ENCODE results near the gene RPL35.

The RPL35 gene

GRCh38 chr9:124886461-124886860 is 24.7 kb upstream of the RPL35 start:
- Histone ChIP-seq H3K4me3 (ENCODE audit: low read length) (no peak overlapping the region), H3K27me3 (ENCODE audit: control insufficient read depth, insufficient read depth, low read length) (no peaks in the 10 kb centered on the region), H3K9me3 (ENCODE audit: control insufficient read depth, low read length) (no peaks in the 10 kb centered on the region), H3K36me3 (ENCODE audit: control insufficient read depth, insufficient read depth, low read length) (peaks cover 10% of the 10 kb centered on the region), H3K9ac (ENCODE audit: low read length) (no peak overlapping the region), H3K4me1 (ENCODE audit: control insufficient read depth, insufficient read depth, low read length) (no peaks in the 10 kb centered on the region)

GRCh38 chr9:124885551-124885950 is 23.8 kb upstream of the RPL35 start:
- no peak overlapping the region for H3K9ac ChIP-seq (ENCODE audit: low read length)
- no peaks in the 10 kb centered on the region for H3K27me3 ChIP-seq (ENCODE audit: control insufficient read depth, insufficient read depth, low read length)
- no peak overlapping the region for H3K4me3 ChIP-seq (ENCODE audit: low read length)
- H3K4me1 ChIP-seq (ENCODE audit: control insufficient read depth, insufficient read depth, low read length) = no peaks in the 10 kb centered on the region
- no peaks in the 10 kb centered on the region for H3K9me3 ChIP-seq (ENCODE audit: control insufficient read depth, low read length)
- H3K36me3 ChIP-seq (ENCODE audit: control insufficient read depth, insufficient read depth, low read length) = peaks cover 16% of the 10 kb centered on the region

- Histone ChIP-seq H3K4me3 (ENCODE audit: low read length) (no peak overlapping the region), H3K4me1 (ENCODE audit: control insufficient read depth, insufficient read depth, low read length) (no peaks in the 10 kb centered on the region), H3K9me3 (ENCODE audit: control insufficient read depth, low read length) (no peaks in the 10 kb centered on the region), H3K9ac (ENCODE audit: low read length) (no peak overlapping the region), H3K36me3 (ENCODE audit: control insufficient read depth, insufficient read depth, low read length) (peaks cover 16% of the 10 kb centered on the region), H3K27me3 (ENCODE audit: control insufficient read depth, insufficient read depth, low read length) (no peaks in the 10 kb centered on the region)
These were observed 22.6 kb upstream of the RPL35 start for GRCh38 chr9:124884376-124884775.

GRCh38 chr9:124882231-124882630 is 20.5 kb upstream of the RPL35 start:
- H3K9me3 ChIP-seq (ENCODE audit: control insufficient read depth, low read length) = no peaks in the 10 kb centered on the region
- H3K36me3 ChIP-seq (ENCODE audit: control insufficient read depth, insufficient read depth, low read length) = peaks cover 6% of the 10 kb centered on the region
- no peak overlapping the region for H3K4me3 ChIP-seq (ENCODE audit: low read length)
- no peaks in the 10 kb centered on the region for H3K4me1 ChIP-seq (ENCODE audit: control insufficient read depth, insufficient read depth, low read length)
- H3K27me3 ChIP-seq (ENCODE audit: control insufficient read depth, insufficient read depth, low read length) = no peaks in the 10 kb centered on the region
- H3K9ac ChIP-seq (ENCODE audit: low read length) = no peak overlapping the region

- H3K36me3 ChIP-seq (ENCODE audit: control insufficient read depth, insufficient read depth, low read length) = peaks cover 6% of the 10 kb centered on the region
These were observed 19.5 kb upstream of the RPL35 start for GRCh38 chr9:124881138-124881743.

GRCh38 chr9:124880501-124880900 is 18.7 kb upstream of the RPL35 start:
- Histone ChIP-seq H3K27me3 (ENCODE audit: control insufficient read depth, insufficient read depth, low read length) (no peaks in the 10 kb centered on the region), H3K9me3 (ENCODE audit: control insufficient read depth, low read length) (no peaks in the 10 kb centered on the region), H3K4me3 (ENCODE audit: low read length) (no peak overlapping the region), H3K4me1 (ENCODE audit: control insufficient read depth, insufficient read depth, low read length) (no peaks in the 10 kb centered on the region), H3K36me3 (ENCODE audit: control insufficient read depth, insufficient read depth, low read length) (peaks cover 10% of the 10 kb centered on the region), H3K9ac (ENCODE audit: low read length) (no peak overlapping the region)

More at GRCh38 chr9:124881138-124881743, 19.5 kb upstream of the RPL35 start:
- H3K9me3 ChIP-seq (ENCODE audit: control insufficient read depth, low read length) = no peaks in the 10 kb centered on the region
- H3K4me1 ChIP-seq (ENCODE audit: control insufficient read depth, insufficient read depth, low read length) = no peaks in the 10 kb centered on the region
- no peaks in the 10 kb centered on the region for H3K27me3 ChIP-seq (ENCODE audit: control insufficient read depth, insufficient read depth, low read length)
- no peak overlapping the region for H3K9ac ChIP-seq (ENCODE audit: low read length)
- H3K4me3 ChIP-seq (ENCODE audit: low read length) = no peak overlapping the region

GRCh38 chr9:124879226-124879625 is 17.5 kb upstream of the RPL35 start:
- H3K9ac ChIP-seq (ENCODE audit: low read length) = no peak overlapping the region
- H3K27me3 ChIP-seq (ENCODE audit: control insufficient read depth, insufficient read depth, low read length) = no peaks in the 10 kb centered on the region
- no peak overlapping the region for H3K4me3 ChIP-seq (ENCODE audit: low read length)
- H3K4me1 ChIP-seq (ENCODE audit: control insufficient read depth, insufficient read depth, low read length) = no peaks in the 10 kb centered on the region
- peaks cover 17% of the 10 kb centered on the region for H3K36me3 ChIP-seq (ENCODE audit: control insufficient read depth, insufficient read depth, low read length)
- no peaks in the 10 kb centered on the region for H3K9me3 ChIP-seq (ENCODE audit: control insufficient read depth, low read length)

- Histone ChIP-seq H3K4me1 (ENCODE audit: control insufficient read depth, insufficient read depth, low read length) (peaks cover 5% of the 10 kb centered on the region), H3K36me3 (ENCODE audit: control insufficient read depth, insufficient read depth, low read length) (peaks cover 17% of the 10 kb centered on the region), H3K4me3 (ENCODE audit: low read length) (no peak overlapping the region), H3K9me3 (ENCODE audit: control insufficient read depth, low read length) (no peaks in the 10 kb centered on the region), H3K9ac (ENCODE audit: low read length) (no peak overlapping the region), H3K27me3 (ENCODE audit: control insufficient read depth, insufficient read depth, low read length) (no peaks in the 10 kb centered on the region)
These were observed 16.8 kb upstream of the RPL35 start for GRCh38 chr9:124878518-124878917.

- no peaks in the 10 kb centered on the region for H3K9me3 ChIP-seq (ENCODE audit: control insufficient read depth, low read length)
- H3K4me3 ChIP-seq (ENCODE audit: low read length) = no peak overlapping the region
- H3K36me3 ChIP-seq (ENCODE audit: control insufficient read depth, insufficient read depth, low read length) = peaks cover 17% of the 10 kb centered on the region
- no peak overlapping the region for H3K9ac ChIP-seq (ENCODE audit: low read length)
- H3K4me1 ChIP-seq (ENCODE audit: control insufficient read depth, insufficient read depth, low read length) = peaks cover 10% of the 10 kb centered on the region
- H3K27me3 ChIP-seq (ENCODE audit: control insufficient read depth, insufficient read depth, low read length) = no peaks in the 10 kb centered on the region
These were observed 16.3 kb upstream of the RPL35 start for GRCh38 chr9:124878021-124878420.

GRCh38 chr9:124877021-124877782 is 15.4 kb upstream of the RPL35 start:
- Histone ChIP-seq H3K4me1 (ENCODE audit: control insufficient read depth, insufficient read depth, low read length) (peaks cover 18% of the 10 kb centered on the region), H3K9ac (ENCODE audit: low read length) (no peak overlapping the region), H3K36me3 (ENCODE audit: control insufficient read depth, insufficient read depth, low read length) (peaks cover 17% of the 10 kb centered on the region), H3K9me3 (ENCODE audit: control insufficient read depth, low read length) (no peaks in the 10 kb centered on the region), H3K4me3 (ENCODE audit: low read length) (no peak overlapping the region), H3K27me3 (ENCODE audit: control insufficient read depth, insufficient read depth, low read length) (no peaks in the 10 kb centered on the region)

GRCh38 chr9:124875501-124875900 is 13.7 kb upstream of the RPL35 start:
- peaks cover 11% of the 10 kb centered on the region for H3K36me3 ChIP-seq (ENCODE audit: control insufficient read depth, insufficient read depth, low read length)
- H3K27me3 ChIP-seq (ENCODE audit: control insufficient read depth, insufficient read depth, low read length) = no peaks in the 10 kb centered on the region
- no peak overlapping the region for H3K9ac ChIP-seq (ENCODE audit: low read length)
- no peaks in the 10 kb centered on the region for H3K9me3 ChIP-seq (ENCODE audit: control insufficient read depth, low read length)
- H3K4me3 ChIP-seq (ENCODE audit: low read length) = no peak overlapping the region
- peaks cover 34% of the 10 kb centered on the region for H3K4me1 ChIP-seq (ENCODE audit: control insufficient read depth, insufficient read depth, low read length)

GRCh38 chr9:124873664-124874063 is 11.9 kb upstream of the RPL35 start:
- no peak overlapping the region for H3K9ac ChIP-seq (ENCODE audit: low read length)
- peaks cover 11% of the 10 kb centered on the region for H3K36me3 ChIP-seq (ENCODE audit: control insufficient read depth, insufficient read depth, low read length)
- no peak overlapping the region for H3K4me3 ChIP-seq (ENCODE audit: low read length)
- H3K4me1 ChIP-seq (ENCODE audit: control insufficient read depth, insufficient read depth, low read length) = peaks cover 36% of the 10 kb centered on the region
- H3K27me3 ChIP-seq (ENCODE audit: control insufficient read depth, insufficient read depth, low read length) = no peaks in the 10 kb centered on the region
- H3K9me3 ChIP-seq (ENCODE audit: control insufficient read depth, low read length) = no peaks in the 10 kb centered on the region
